Measurements from ENCODE around the gene ACTR2. TPM values are rescaled to one million over a fixed set of nuclear protein-coding genes. Genes with fewer than 3 reads are reported as not detected.

Gene ACTR2
- total RNA-seq, 1 experiment from 2014 or later: 160 TPM

DNA sequence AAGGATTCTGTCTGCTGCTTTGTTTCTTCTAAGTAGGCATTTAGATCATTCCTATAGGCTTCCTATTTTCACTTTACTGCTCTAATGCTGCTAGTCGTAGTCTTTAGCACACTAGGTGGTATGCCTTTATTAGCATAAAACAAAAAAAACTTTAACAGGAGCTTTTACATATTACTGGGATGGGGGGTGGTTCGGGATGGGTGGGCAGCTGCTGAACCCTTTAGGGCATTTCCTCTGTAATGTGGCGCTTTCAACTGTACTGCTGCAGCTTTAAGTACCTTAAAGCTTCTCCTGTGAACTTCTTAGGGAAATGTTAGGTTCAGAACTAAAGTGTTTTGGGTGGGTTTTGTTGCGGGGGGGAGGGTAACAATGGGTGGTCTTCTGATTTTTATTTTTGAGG is 41.3 kb downstream of the ACTR2 start (continued):
- no peak for TF ChIP-seq GABPB1 (CRISPR knock-in tag; IDR thresholded peaks at IDR 0.05)
- TF ChIP-seq ATF1 (CRISPR knock-in tag; IDR thresholded peaks at IDR 0.05): no peak
- TF ChIP-seq SMAD3 (CRISPR knock-in tag; IDR thresholded peaks at IDR 0.05; ENCODE audit: borderline replicate concordance): no peak
- TF ChIP-seq E2F1 (CRISPR knock-in tag; IDR thresholded peaks at IDR 0.05): no peak
- TF ChIP-seq, protein P1, sequence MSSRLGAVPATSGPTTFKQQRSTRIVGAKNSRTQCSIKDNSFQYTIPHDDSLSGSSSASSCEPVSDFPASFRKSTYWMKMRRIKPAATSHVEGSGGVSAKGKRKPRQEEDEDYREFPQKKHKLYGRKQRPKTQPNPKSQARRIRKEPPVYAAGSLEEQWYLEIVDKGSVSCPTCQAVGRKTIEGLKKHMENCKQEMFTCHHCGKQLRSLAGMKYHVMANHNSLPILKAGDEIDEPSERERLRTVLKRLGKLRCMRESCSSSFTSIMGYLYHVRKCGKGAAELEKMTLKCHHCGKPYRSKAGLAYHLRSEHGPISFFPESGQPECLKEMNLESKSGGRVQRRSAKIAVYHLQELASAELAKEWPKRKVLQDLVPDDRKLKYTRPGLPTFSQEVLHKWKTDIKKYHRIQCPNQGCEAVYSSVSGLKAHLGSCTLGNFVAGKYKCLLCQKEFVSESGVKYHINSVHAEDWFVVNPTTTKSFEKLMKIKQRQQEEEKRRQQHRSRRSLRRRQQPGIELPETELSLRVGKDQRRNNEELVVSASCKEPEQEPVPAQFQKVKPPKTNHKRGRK (CRISPR knock-in tag; IDR thresholded peaks at IDR 0.05; ENCODE audit: borderline replicate concordance): no peak
- no peak for TF ChIP-seq USF1 (CRISPR knock-in tag; IDR thresholded peaks at IDR 0.05)
- TF ChIP-seq CBFB (CRISPR knock-in tag; IDR thresholded peaks at IDR 0.05; ENCODE audit: low read depth): no peak
- no peak for TF ChIP-seq IRF1 (CRISPR knock-in tag; IDR thresholded peaks at IDR 0.05)
- TF ChIP-seq E2F4 (CRISPR knock-in tag; IDR thresholded peaks at IDR 0.05; ENCODE audit: borderline replicate concordance, low read depth): no peak

DNA sequence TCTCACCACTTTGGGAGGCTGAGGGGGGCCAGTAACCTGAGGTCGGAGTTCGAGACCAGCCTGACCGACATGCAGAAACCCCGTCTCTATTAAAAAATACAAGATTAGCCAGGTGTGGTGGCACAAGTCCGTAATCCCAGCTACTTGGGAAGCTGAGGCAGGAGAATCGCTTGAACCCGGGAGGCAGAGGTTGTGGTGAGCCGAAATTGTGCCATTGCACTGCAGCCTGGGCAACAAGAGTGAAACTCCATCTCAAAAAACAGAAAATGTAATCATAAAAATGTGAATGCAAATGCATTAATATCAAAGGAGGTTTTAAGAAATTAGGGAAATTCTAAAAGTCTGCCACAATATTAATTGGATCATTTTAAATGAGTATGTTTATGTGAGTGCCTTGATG is 45.7 kb downstream of the ACTR2 start:
- peaks cover 95% of the 10 kb centered on the region for H3K27me3 Mint-ChIP-seq (ENCODE audit: low read depth)
- ChIA-PET CTCF (interaction anchor here (3.2 kb wide), 1 partner anchor 8 kb away, joined by 11 read pairs; no protein-coding TSS in a partner anchor), POLR2A (no interaction called here)
- H3K4me3 Mint-ChIP-seq: no peak overlapping the region
- peaks cover 14% of the 10 kb centered on the region for H3K4me1 Mint-ChIP-seq
- no peak overlapping the region for H3K27ac Mint-ChIP-seq
- no peaks in the 10 kb centered on the region for H3K9me3 Mint-ChIP-seq
- no peak for ATAC-seq
- H3K36me3 Mint-ChIP-seq: peaks cover 20% of the 10 kb centered on the region
- DNase-seq (ENCODE audit: low spot score): no peak
- TF ChIP-seq, protein P2, sequence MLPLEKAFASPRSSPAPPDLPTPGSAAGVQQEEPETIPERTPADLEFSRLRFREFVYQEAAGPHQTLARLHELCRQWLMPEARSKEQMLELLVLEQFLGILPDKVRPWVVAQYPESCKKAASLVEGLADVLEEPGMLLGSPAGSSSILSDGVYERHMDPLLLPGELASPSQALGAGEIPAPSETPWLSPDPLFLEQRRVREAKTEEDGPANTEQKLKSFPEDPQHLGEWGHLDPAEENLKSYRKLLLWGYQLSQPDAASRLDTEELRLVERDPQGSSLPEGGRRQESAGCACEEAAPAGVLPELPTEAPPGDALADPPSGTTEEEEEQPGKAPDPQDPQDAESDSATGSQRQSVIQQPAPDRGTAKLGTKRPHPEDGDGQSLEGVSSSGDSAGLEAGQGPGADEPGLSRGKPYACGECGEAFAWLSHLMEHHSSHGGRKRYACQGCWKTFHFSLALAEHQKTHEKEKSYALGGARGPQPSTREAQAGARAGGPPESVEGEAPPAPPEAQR (CRISPR knock-in tag; IDR thresholded peaks at IDR 0.05): no peak
- TF ChIP-seq CREB1 (CRISPR knock-in tag; IDR thresholded peaks at IDR 0.05) (no peak), JUN (CRISPR knock-in tag; IDR thresholded peaks at IDR 0.05) (no peak)

DNA sequence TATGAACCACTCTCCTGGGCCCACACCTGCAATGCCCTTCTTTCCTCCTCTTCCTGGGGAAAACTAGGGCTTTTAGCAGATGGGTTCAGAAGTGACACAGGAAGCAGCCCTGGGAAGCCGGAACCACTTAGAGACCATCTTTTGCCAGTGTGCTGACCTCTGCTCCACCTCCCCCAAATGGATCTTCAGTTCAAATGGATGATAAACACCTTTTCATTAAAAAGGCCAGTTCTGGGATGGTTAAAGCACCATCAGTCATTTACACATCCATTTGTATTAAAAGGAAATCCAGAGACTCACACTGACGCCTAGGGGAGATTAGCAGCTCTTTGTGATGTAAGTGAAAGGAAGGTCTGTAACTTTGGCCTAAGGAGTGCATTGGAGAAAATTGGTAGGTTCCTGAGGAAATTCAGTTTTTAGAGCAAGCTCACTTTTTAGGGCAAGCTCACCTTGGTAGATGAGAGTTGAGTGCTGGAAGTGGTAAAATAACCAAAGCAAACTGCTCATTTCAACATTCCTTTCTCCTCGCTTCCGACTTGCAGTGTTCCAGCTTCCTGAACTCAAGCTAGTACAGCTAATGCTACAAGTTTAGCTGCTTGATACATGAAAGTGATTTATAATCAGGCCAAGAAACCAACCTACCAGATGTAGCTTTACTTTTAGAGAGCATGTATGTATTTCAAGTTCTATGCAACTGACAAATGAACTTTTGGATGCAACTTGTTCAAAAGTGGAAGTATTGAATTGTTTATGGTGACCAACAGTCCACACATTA is 47.7 kb downstream of the ACTR2 start:
- peaks cover 3% of the 10 kb centered on the region; the same call in 1 of the 2 replicates for H3K4me1 Mint-ChIP-seq
- peaks cover 96% of the 10 kb centered on the region for H3K27me3 Mint-ChIP-seq (ENCODE audit: low read depth)
- H3K36me3 Mint-ChIP-seq: peaks cover 17% of the 10 kb centered on the region
- ATAC-seq: peak; percentile 94
- no peak overlapping the region for H3K4me3 Mint-ChIP-seq
- peak; percentile 23 for DNase-seq (ENCODE audit: low spot score)
- no peaks in the 10 kb centered on the region for H3K9me3 Mint-ChIP-seq
- CTCF ChIA-PET: interaction anchor here (0.9 to 3.2 kb wide), 2 partner anchors 10 to 161 kb away, joined by 3 to 11 read pairs; no protein-coding TSS in a partner anchor
- POLR2A ChIA-PET: interaction anchor here (0.6 to 1.2 kb wide), 3 partner anchors 90 to 170 kb away, joined by 3 to 4 read pairs (median 3); no protein-coding TSS in a partner anchor
- H3K27ac Mint-ChIP-seq: no peak overlapping the region
- TF ChIP-seq PRRX2 (CRISPR knock-in tag; IDR thresholded peaks at IDR 0.05) (no peak), JAZF1 (CRISPR knock-in tag; IDR thresholded peaks at IDR 0.05) (no peak), AFF4 (CRISPR knock-in tag; IDR thresholded peaks at IDR 0.05; ENCODE audit: borderline replicate concordance) (no peak), MXD4 (CRISPR knock-in tag; IDR thresholded peaks at IDR 0.05; ENCODE audit: borderline replicate concordance) (no peak), CBFB (CRISPR knock-in tag; IDR thresholded peaks at IDR 0.05; ENCODE audit: low read depth) (0 out of 2 replicates have a peak, but pooled peaks have one; percentile 34), NFYB (CRISPR knock-in tag; conservative IDR thresholded peaks at IDR 0.05; ENCODE audit: low read depth) (no peak)
- TF ChIP-seq, protein P3, sequence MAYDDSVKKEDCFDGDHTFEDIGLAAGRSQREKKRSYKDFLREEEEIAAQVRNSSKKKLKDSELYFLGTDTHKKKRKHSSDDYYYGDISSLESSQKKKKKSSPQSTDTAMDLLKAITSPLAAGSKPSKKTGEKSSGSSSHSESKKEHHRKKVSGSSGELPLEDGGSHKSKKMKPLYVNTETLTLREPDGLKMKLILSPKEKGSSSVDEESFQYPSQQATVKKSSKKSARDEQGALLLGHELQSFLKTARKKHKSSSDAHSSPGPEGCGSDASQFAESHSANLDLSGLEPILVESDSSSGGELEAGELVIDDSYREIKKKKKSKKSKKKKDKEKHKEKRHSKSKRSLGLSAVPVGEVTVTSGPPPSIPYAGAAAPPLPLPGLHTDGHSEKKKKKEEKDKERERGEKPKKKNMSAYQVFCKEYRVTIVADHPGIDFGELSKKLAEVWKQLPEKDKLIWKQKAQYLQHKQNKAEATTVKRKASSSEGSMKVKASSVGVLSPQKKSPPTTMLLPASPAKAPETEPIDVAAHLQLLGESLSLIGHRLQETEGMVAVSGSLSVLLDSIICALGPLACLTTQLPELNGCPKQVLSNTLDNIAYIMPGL (CRISPR knock-in tag; IDR thresholded peaks at IDR 0.05): no peak

Measured in WTC11 (cell line).